ENCODE data around the gene CDK6.

The CDK6 gene

DNA sequence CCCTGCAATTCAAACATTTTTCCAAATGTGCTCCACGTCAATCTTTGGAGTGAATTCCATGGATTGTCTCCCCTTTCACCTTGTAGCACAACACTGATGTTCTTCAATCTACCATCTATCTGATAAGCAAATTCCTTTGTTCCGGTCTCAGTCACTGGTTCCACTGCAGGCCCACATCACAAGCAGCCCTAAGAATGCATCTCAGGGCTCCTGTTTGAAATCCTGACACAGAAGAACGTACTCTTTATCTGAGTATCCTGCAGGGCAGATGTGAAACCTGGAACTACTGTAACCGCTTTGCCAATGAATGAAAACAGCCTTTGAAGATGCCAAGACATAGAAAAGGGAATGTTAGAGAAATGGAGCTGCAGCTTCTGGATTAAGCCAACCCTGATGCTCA lies 183.2 kb downstream of the CDK6 start:
- Histone ChIP-seq H3K4me3 (ENCODE audit: low read depth, low read length) (no peak overlapping the region), H3K27me3 (replicated peaks) (no peaks in the 10 kb centered on the region), H3K36me3 (replicated peaks) (no peaks in the 10 kb centered on the region), H3K27ac (no peak overlapping the region)
- no peak for DNase-seq
- in situ Hi-C loops (cut with HindIII; ENCODE audit: low pct_ligation_motif_present, low sequenced_read_pairs): no loop called here
- no peak for TF ChIP-seq CTCF (IDR thresholded peaks at IDR 0.05; ENCODE audit: low read depth, low read length, missing control alignments)

- no peak for TF ChIP-seq CTCF (IDR thresholded peaks at IDR 0.05; ENCODE audit: low read depth, low read length, missing control alignments)
- DNase-seq: no peak
- Histone ChIP-seq H3K36me3 (replicated peaks) (no peaks in the 10 kb centered on the region), H3K4me3 (ENCODE audit: low read depth, low read length) (no peak overlapping the region), H3K27ac (no peak overlapping the region), H3K27me3 (replicated peaks) (no peaks in the 10 kb centered on the region)
- in situ Hi-C loops (cut with HindIII; ENCODE audit: low pct_ligation_motif_present, low sequenced_read_pairs): no loop called here
Measured at GRCh38 chr7:92652536-92652935, 183.8 kb downstream of the CDK6 start.

DNA sequence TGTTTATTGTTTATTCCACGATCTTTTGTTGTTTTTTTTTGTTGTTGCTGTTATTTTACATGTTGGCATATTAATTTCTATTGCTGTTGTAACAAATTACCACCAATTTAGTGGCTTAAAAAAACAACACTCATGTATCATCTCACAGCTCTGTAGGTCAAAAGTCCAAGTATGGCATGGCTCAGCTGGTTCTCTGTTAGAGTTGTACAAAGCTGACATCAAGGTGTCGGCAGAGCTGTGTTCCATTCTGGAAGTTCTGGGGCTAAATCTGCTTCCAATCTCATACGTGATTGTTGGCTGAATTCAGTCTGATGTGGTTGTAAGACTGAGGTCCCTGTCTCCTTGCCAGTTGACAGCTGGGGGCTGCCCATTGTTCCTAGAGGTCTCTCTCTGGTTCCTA lies 186.0 kb downstream of the CDK6 start:
- Histone ChIP-seq H3K27ac (no peak overlapping the region), H3K36me3 (replicated peaks) (no peaks in the 10 kb centered on the region), H3K4me3 (ENCODE audit: low read depth, low read length) (no peak overlapping the region), H3K27me3 (replicated peaks) (no peaks in the 10 kb centered on the region)
- TF ChIP-seq CTCF (IDR thresholded peaks at IDR 0.05; ENCODE audit: low read depth, low read length, missing control alignments): no peak
- in situ Hi-C loops (cut with HindIII; ENCODE audit: low pct_ligation_motif_present, low sequenced_read_pairs): no loop called here
- DNase-seq: no peak

- Histone ChIP-seq H3K4me3 (ENCODE audit: low read depth, low read length) (no peak overlapping the region), H3K27ac (no peak overlapping the region), H3K27me3 (replicated peaks) (no peaks in the 10 kb centered on the region), H3K36me3 (replicated peaks) (no peaks in the 10 kb centered on the region)
- TF ChIP-seq CTCF (IDR thresholded peaks at IDR 0.05; ENCODE audit: low read depth, low read length, missing control alignments): no peak
- DNase-seq: no peak
- in situ Hi-C loops (cut with HindIII; ENCODE audit: low pct_ligation_motif_present, low sequenced_read_pairs): no loop called here
Measured at GRCh38 chr7:92648067-92648466, 188.3 kb downstream of the CDK6 start.

GRCh38 chr7:92647652-92648051 lies 188.7 kb downstream of the CDK6 start:
- Histone ChIP-seq H3K4me3 (ENCODE audit: low read depth, low read length) (no peak overlapping the region), H3K36me3 (replicated peaks) (no peaks in the 10 kb centered on the region), H3K27ac (no peak overlapping the region), H3K27me3 (replicated peaks) (no peaks in the 10 kb centered on the region)
- no peak for TF ChIP-seq CTCF (IDR thresholded peaks at IDR 0.05; ENCODE audit: low read depth, low read length, missing control alignments)
- DNase-seq: no peak
- in situ Hi-C loops (cut with HindIII; ENCODE audit: low pct_ligation_motif_present, low sequenced_read_pairs): no loop called here

DNA sequence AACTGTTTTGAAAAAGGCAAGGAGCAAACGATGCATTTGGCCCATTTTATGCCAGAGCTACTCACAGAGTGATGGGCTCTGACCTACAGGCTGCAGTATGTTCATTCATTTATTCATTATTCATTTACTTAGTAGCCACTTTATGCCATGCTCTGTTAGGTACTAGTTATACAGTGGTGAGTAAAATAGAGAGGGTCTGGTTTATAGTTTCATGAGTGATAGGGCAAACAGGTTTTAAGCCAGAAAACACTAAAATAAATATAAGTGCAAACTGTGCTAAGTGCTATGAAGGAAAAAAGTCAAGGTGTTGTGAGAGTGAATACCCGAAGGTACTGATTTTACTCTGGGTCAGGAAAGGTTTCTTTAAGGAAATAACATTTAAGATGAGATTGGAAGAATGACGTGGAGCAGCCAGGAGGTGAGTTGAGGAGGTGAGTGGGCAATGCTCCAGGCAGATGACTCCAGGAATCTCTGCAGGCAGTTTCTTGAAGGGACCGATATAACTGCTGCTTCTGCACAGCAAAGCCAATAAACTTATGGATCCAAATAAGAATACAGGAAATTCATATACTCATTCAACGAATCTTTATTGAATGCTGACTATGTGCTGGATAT lies 189.3 kb downstream of the CDK6 start:
- TF ChIP-seq CTCF (IDR thresholded peaks at IDR 0.05; ENCODE audit: low read depth, low read length, missing control alignments): no peak
- no peak for DNase-seq
- in situ Hi-C loops (cut with HindIII; ENCODE audit: low pct_ligation_motif_present, low sequenced_read_pairs): no loop called here
- Histone ChIP-seq H3K27me3 (replicated peaks) (no peaks in the 10 kb centered on the region), H3K4me3 (ENCODE audit: low read depth, low read length) (no peak overlapping the region), H3K27ac (no peak overlapping the region), H3K36me3 (replicated peaks) (no peaks in the 10 kb centered on the region)
